Spinal cord (tissue), 10 donors: ENCODE results near the gene PTBP2. TPM values are rescaled to one million over a fixed set of nuclear protein-coding genes. Genes with fewer than 3 reads are reported as not detected.

ENCODE experiments used
- DNase-seq, 6 donors: peaks; one replicate each; pipeline versions ENCODE4 v3.0.0 to v3.0.0-alpha.2; 2013 to 2015; ENCODE audit warnings: low spot score in 6 of 6, low read depth in 4 of 6
- H3K27ac ChIP-seq: one replicate; pipeline ENCODE4 v1.5.1; 2013; ENCODE audit warnings: low read depth, low read length, control low read depth
- H3K27me3 ChIP-seq: one replicate; pipeline ENCODE4 v1.6.1; 2013; ENCODE audit warnings: low read length; ENCODE audit not compliant: control insufficient read depth, insufficient read depth
- H3K36me3 ChIP-seq: one replicate; pipeline ENCODE4 v1.6.1; 2013; ENCODE audit warnings: low read length; ENCODE audit not compliant: control insufficient read depth, insufficient read depth
- H3K4me1 ChIP-seq: one replicate; pipeline ENCODE4 v1.6.1; 2013; ENCODE audit warnings: low read length; ENCODE audit not compliant: control insufficient read depth, insufficient read depth
- H3K4me3 ChIP-seq: one replicate; pipeline ENCODE4 v1.5.1; 2013; ENCODE audit warnings: low read depth, low read length, control low read depth
- H3K9me3 ChIP-seq: one replicate; pipeline ENCODE4 v1.6.1; 2013; ENCODE audit warnings: low read length; ENCODE audit not compliant: control insufficient read depth, insufficient read depth
- WGBS: methylation state at CpG from one replicate; pipeline ENCODE4 v1.1.5; 2013; ENCODE audit warnings: missing lambda C conversion rate; ENCODE audit not compliant: insufficient coverage; 5-methylcytosine and 5-hydroxymethylcytosine counted together
- polyA plus RNA-seq, 2 donors: library from polyadenylated mRNA; unstranded; fragments of 120-200 nt; gene quantifications; one replicate each; pipeline ENCODE4 v1.2.1, GENCODE V29; 2013; ENCODE audit not compliant: insufficient read length in 2 of 2
- total RNA-seq, 2 donors: library from RNA; depleted of rRNA in 1 of 2; stranded (reverse); fragments of 120-200 nt in 1 of 2; fragments of >200 nt in 1 of 2; gene quantifications; one replicate each; pipeline versions ENCODE4 v1.2.3 to v1.2.4, GENCODE V29; 2013 to 2014
- donor health status: healthy.

Gene PTBP2
- total and polyA plus RNA-seq, 4 donors, result 50.6 to 147 (median 74.3) TPM

DNA sequence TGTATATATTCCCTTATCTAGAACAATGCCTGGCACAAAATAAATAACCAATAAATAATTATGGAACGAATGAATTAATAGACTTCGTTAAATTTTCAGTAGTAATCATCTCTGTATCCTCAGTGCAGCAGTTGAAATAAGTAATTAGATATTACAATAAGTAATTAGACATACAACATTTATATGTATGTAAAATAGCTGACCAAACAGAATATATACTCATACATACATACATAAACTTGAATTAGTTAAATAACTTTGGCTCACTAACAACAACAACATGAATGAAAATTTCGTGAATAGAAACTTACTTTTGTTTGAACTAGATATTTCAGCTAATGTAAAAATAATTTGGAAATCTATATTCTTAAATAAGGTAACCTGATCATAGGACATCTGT is 14.6 kb upstream of the PTBP2 start:
- WGBS, result no CpG with 5 or more reads among the region's 3 CpGs
- Histone ChIP-seq H3K27ac (no peak overlapping the region), H3K27me3 (no peaks in the 10 kb centered on the region), H3K4me1 (no peaks in the 10 kb centered on the region), H3K4me3 (no peak overlapping the region), H3K36me3 (no peaks in the 10 kb centered on the region), H3K9me3 (no peaks in the 10 kb centered on the region)
- no peak for DNase-seq

DNA sequence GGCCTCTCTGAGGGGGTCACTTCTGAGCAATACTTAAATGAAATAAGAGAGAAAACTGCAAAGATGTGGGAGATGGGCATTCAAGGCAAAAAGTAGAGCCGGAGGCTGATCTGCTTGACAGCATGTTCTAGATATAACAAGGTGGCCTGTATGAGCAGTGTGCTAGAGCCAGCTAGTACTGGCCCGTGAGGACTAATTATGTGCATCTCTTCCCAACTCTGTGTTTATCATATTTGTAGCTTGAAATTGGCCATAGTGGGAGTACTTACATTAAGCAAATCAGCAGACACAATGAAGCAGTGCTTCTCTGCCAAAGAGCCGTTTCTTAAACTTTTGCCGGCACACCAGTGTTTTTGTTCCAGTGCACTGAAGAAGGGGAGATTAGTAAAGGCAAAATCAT is 13.1 kb upstream of the PTBP2 start:
- DNase-seq, result no peak
- H3K4me1 ChIP-seq, result no peaks in the 10 kb centered on the region
- no peak overlapping the region for H3K4me3 ChIP-seq
- 92% methylated on average over 1 of the region's 4 CpGs for WGBS
- H3K36me3 ChIP-seq, result no peaks in the 10 kb centered on the region
- H3K9me3 ChIP-seq, result no peaks in the 10 kb centered on the region
- no peaks in the 10 kb centered on the region for H3K27me3 ChIP-seq
- H3K27ac ChIP-seq, result no peak overlapping the region

DNA sequence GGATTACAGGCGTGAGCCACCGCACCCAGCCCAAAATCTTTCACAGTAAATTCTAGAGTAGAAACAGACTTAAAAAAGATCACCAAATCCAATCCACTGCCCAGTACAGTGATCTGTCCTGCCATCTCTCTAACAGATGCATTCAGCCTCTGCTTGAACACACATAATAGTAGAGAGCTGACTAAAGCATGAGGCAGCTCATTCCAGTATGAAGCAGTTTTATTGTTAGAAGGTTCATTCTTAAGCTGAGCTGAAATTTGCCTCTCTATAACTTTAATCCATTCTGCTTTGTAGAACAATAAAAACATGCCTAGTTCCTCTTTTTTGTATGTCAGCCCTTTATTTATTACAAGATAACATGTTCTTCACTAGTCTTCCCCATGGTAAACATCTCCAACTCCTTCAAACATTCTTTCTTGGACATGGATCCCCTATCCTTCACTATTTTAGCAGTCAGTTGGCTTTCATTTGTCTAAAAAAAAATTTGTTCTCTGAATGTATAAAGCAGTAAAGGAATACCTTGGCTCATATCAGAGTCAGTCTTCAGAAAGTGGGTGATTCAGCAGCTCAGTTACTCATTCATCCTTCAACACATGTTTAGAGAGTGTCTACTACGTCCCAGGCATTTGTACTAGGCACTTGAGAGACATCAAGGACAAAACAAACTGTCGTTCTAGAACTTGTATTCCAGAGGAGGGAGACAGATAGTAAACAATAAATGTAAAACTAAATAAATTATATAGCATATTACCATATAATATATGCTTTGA is 10.7 kb upstream of the PTBP2 start:
- DNase-seq, result no peak
- Histone ChIP-seq H3K4me1 (no peaks in the 10 kb centered on the region), H3K36me3 (no peaks in the 10 kb centered on the region), H3K4me3 (no peak overlapping the region), H3K27ac (no peak overlapping the region), H3K27me3 (no peaks in the 10 kb centered on the region), H3K9me3 (no peaks in the 10 kb centered on the region)
- 100% methylated on average over 2 of the region's 4 CpGs for WGBS

DNA sequence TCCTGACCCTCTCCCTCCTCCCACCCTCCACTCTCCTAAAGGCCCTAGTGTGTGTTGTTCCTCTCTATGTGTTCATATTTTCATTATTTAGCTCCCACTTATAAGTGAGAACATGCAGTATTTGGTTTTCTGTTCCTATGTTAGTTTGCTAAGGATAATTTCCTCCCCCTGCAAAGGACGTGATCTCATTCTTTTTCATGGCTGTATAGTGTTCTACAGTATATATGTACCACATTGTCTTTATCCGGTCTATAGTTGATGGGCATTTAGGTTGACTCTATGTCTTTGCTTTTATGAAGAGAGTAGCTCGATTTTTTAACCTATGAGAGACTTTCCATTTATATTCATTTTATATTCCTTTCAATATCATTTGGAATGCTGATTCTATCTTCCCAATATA is 7.9 kb upstream of the PTBP2 start:
- Histone ChIP-seq H3K4me1 (no peaks in the 10 kb centered on the region), H3K27ac (no peak overlapping the region), H3K4me3 (no peak overlapping the region), H3K27me3 (no peaks in the 10 kb centered on the region), H3K9me3 (no peaks in the 10 kb centered on the region), H3K36me3 (no peaks in the 10 kb centered on the region)
- DNase-seq, result no peak
- no CpG with 5 or more reads among the region's 3 CpGs for WGBS

DNA sequence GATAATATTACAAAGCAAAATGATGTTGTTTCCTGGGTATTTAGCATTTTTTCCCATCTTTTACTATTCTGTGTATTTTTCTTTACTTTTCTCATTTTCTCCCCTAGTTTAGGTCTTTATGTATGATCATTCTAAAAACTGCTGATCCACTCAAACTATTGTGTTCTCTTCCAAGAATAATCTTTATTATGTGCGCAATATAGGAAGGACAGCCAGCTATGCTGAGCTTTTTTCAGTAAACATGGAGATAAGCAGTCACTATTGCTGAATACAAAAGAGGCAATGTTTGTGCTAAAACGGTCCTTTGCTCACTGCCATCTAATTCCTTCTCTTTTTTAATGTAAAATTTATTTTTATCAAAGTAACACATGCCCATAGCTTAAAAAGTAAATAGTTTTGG is 6.7 kb upstream of the PTBP2 start:
- Histone ChIP-seq H3K9me3 (no peaks in the 10 kb centered on the region), H3K36me3 (no peaks in the 10 kb centered on the region), H3K4me1 (no peaks in the 10 kb centered on the region), H3K27ac (no peak overlapping the region), H3K27me3 (no peaks in the 10 kb centered on the region), H3K4me3 (no peak overlapping the region)
- no peak for DNase-seq
- WGBS, result no CpG with 5 or more reads among the region's 2 CpGs

DNA sequence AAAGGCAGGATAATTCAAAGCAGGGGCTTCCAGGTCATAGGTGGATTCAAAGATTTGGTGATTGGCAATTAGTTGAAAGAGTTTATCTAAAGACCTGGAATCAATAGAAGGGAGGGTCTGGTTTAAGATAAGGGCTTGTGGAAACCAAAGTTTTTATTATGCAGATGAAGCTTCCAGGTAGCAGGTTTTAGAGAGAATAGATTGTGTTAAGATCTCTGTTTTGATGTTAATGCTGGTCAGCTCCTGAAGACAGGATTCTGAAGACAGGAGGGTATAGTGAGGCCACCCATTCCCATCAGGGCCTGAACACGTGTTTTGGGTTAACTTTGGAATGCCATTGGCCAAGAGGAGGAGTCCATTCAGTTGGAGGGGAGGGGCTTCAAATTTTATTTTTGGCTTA is 6.1 kb upstream of the PTBP2 start:
- no CpG with 5 or more reads among the region's 1 CpG for WGBS
- Histone ChIP-seq H3K4me3 (no peak overlapping the region), H3K27me3 (no peaks in the 10 kb centered on the region), H3K36me3 (no peaks in the 10 kb centered on the region), H3K9me3 (no peaks in the 10 kb centered on the region), H3K4me1 (no peaks in the 10 kb centered on the region), H3K27ac (no peak overlapping the region)
- DNase-seq, result no peak

DNA sequence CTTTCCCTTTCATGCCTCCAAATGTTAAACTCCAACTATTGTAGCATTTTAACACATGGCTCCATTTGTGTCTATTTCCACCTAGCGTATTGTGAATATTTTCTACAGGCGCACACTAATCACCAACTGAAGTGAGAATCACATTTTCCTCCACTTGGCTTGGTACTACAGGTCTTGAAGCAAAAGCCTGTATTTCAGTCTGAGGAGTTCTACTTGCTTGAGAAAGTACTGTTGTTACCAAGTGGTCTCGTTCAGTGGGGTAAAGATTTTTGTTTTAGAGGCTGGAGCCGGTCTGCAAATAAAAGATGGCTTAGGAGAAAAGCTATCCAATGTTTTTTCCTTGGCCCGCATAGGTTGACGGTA is 550 bp upstream of the PTBP2 start:
- Histone ChIP-seq H3K4me3 (peak overlapping the region; percentile 98), H3K9me3 (no peaks in the 10 kb centered on the region), H3K27me3 (no peaks in the 10 kb centered on the region), H3K36me3 (peaks cover 13% of the 10 kb centered on the region), H3K4me1 (peaks cover 4% of the 10 kb centered on the region), H3K27ac (peak overlapping the region; percentile 99)
- 0% methylated on average over 4 of the region's 6 CpGs for WGBS
- DNase-seq, result peak in 2 of 6 donors; percentile 35 to 61

DNA sequence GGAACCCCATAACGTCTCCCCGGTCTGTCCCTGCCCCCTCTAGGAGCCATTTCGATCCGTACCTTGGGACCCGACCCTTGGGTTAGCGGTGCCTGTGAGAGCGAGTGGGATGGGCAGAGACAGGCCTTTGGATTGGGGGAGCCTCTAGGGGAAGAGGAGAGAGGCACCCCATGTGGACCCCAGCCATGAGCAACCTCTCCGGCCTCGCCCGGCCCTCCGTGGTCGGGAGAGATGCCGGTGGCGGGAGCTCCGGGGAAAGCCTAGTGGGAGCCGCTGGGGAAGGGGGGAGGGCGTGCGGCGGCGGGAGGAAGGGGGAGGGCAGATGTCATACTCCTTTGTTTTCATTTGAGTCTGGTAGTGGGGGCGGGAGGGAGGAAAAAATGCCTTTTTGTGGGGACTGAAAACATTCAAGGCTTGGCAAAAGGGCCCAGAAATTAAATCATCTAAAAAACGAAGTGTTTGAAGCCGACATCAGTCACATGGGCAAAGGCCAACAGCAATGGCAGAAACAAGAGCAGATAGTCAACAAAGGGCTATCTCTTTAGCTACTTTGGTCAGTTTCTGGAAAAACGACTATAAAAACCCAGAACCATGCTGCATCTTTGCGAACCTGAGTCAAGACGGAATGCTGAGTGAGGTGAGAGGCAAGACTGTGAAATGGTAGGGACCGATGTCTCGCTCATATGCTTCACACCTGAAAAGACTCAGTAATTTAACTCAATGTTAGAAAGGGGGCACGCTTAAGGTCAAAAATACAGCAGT is 758 bp downstream of the PTBP2 start:
- H3K36me3 ChIP-seq, result peaks cover 20% of the 10 kb centered on the region
- peak; percentile 44 to 85 (median 72) for DNase-seq
- H3K27me3 ChIP-seq, result no peaks in the 10 kb centered on the region
- 0% methylated on average over 25 of the region's 29 CpGs for WGBS
- peaks cover 9% of the 10 kb centered on the region for H3K4me1 ChIP-seq
- peak overlapping the region; percentile 98 for H3K4me3 ChIP-seq
- H3K9me3 ChIP-seq, result no peaks in the 10 kb centered on the region
- peak overlapping the region; percentile 99 for H3K27ac ChIP-seq

DNA sequence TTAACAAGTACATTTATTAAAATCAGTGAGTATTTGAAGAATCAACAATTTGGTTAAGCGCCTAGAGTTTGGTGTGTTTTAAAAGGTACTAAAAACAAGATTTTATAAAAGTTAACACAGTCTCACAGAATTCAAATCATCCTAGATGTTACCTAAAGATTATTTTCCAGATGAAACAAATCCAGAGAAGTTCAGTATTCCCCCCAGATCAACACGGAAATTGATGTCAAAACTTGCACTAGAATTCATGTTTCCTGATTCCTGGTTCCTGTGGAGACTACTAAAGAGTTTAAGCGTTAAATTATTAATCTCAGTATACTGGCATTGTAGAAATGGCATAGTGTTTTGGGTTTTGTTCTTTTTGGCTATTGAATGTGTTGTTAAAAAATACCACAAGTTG is 1.4 kb downstream of the PTBP2 start:
- Histone ChIP-seq H3K9me3 (no peaks in the 10 kb centered on the region), H3K4me3 (peak overlapping the region; percentile 98), H3K27ac (peak overlapping the region; percentile 99), H3K36me3 (peaks cover 20% of the 10 kb centered on the region), H3K4me1 (peaks cover 9% of the 10 kb centered on the region), H3K27me3 (no peaks in the 10 kb centered on the region)
- WGBS, result no CpG with 5 or more reads among the region's 3 CpGs
- DNase-seq, result no peak

DNA sequence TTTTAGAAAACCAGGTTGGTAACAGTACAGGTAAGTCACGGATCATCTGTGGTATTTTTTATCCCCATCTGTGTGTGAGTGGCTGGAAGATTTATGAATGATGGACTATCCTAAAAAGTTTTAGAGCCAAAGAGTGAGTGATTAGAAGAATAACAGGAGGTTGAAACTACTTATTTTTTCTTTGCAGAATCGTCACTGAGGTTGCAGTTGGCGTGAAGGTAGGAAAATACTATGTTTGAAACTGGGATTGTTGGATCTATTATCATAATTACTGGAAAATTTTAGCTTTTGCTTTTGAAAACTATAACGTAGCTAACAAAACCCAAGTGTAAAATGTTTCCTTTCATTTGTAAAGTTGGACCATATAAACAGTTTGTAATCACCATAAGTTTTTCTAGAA is 1.8 kb downstream of the PTBP2 start:
- Histone ChIP-seq H3K36me3 (peaks cover 20% of the 10 kb centered on the region), H3K4me3 (peak overlapping the region; percentile 98), H3K9me3 (no peaks in the 10 kb centered on the region), H3K27ac (peak overlapping the region; percentile 99), H3K27me3 (no peaks in the 10 kb centered on the region), H3K4me1 (peaks cover 9% of the 10 kb centered on the region)
- DNase-seq, result peak in 1 of 6 donors; percentile 13
- no CpG with 5 or more reads among the region's 4 CpGs for WGBS
